GM21576 (cell line): ENCODE measurements around the gene GABBR2.

Source experiments
- ATAC-seq: cut with Tn5 transposase; IDR thresholded peaks from one replicate; pipeline ENCODE4 v1.9.1; 2021; ENCODE audit warnings: mild to moderate bottlenecking, moderate library complexity; ENCODE audit not compliant: unreplicated experiment

Gene GABBR2

DNA sequence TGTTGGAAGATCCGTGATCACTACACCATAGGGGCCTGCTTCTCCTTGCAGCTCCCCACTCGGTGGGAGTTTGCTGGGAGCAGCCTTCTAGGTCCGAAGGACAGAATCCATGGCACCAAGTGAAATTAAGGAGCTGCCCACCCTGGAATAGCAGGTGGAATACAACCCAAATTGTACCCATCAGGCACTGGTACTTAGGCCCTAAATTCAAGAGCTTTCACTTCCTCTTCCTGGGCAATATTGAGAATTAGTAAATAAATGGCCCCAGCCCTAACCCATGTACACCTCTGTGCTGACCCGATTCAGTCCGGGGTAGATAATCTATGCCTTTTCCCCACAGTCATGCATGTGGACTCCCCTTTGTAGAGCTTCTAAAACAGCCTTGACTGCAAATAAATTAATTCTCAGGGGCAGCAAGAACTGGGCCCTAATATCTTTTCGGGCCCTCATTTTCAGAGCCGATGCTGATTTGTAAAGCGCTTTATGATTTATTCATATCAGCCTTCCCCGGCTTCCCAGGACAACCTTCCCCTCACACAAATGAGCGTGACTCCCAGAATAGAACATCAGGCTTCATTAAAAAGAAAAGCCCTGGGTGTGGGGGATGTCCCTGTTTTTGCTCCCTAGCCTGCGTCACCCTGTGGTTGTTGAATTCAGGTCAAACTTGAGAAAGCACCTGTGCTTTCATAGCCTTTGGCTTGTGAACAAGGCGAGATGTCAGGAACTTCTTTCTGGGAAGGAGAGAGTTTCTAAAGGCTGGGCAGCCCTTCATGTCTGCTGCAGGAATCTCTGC, 327.2 kb downstream of the GABBR2 start:
- ATAC-seq = no peak

GRCh38 chr9:98380065-98380681, 328.6 kb downstream of the GABBR2 start:
- ATAC-seq = peak; percentile 66

DNA sequence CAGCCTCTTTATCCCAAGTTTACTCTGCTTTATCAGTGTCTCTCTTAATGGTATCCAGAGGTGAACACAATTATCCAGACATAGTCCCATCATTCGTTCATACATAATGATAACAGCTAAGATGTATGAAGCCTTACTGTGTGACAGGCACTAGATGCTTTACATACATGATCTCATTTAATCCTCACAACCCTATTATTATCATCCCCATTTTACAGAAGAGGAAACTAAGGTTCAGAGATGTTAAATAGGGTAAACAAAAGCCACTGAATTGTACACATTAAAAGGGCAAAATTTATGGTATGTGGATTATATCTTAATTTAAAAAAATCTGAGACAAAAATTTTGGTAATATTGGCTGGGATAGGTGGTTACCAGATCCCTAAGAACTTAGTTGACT, 329.2 kb downstream of the GABBR2 start:
- no peak for ATAC-seq

DNA sequence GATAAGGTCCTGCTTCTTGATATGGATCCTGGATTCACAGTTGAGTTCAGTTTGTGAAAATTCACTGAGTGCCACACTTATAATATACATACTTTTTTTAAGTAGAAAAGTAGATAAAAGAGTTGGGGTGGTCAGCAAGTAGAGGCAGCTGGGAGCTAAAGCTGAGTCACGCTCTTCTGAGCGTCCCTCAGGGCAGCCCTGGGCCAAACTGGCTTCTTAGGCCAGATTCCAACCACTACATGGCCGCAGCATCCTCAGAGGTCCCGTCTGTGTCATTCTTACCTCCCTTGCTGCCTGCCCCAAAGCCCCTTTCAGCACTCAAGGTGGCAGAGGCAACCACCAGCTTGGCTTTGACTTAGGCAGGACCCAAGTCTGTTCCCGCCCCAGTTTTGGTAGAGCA, 329.9 kb downstream of the GABBR2 start:
- ATAC-seq = no peak

DNA sequence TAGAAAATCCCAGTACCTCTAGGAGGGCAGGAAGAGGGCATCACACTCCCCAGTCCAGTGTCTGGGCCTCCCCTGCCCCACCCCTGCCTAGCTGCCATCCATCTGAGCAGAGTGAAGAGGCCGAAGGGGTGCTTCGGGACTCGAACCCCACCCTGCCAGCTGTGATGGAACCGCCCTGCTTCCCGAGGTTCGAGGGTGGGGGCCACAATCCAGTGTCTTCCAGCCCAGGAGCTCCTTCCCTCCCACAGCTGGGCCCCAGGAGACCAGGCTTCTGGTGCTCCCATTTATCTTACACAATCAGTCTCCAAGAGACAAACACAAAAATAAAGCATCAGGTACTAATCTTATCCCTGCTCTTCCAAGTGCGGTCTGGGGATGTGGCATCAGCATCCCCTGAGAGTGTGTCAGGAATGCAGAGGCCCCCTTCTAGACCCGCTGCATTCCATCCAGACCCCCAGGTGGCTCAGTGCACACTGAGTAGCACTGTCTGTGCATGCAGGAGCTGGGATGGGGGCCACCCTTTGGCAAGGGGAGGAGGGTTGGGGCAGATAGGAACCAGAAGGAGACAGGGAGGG, 330.4 kb downstream of the GABBR2 start:
- no peak for ATAC-seq

DNA sequence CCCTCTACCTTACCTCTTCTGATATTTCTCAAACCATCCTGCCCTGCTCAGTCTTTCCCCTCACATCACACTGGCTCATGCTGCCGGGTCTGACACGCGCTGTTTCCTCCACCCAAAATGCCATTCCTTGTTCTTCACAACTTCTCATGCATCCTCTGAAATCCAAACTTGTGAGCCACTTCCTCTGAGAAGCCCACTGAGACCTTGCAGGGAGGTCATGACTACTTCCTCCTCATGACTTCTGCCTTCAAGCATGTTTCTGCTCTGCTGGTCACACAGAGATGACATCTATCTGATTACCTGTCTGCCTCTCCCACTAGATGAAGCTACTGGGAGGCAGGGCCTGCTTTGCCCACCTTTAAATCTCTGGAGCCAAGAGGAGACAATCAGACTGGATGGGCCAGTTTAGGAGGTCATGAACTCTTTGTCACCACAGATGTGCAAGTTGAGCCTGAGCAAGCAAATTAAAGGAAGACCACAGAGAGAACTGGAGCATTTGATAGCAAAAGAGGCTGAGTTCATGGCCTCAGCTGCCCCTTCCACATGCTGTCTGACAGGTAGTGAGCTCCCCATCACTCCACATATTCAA, 333.5 kb downstream of the GABBR2 start:
- peak; percentile 46 for ATAC-seq

DNA sequence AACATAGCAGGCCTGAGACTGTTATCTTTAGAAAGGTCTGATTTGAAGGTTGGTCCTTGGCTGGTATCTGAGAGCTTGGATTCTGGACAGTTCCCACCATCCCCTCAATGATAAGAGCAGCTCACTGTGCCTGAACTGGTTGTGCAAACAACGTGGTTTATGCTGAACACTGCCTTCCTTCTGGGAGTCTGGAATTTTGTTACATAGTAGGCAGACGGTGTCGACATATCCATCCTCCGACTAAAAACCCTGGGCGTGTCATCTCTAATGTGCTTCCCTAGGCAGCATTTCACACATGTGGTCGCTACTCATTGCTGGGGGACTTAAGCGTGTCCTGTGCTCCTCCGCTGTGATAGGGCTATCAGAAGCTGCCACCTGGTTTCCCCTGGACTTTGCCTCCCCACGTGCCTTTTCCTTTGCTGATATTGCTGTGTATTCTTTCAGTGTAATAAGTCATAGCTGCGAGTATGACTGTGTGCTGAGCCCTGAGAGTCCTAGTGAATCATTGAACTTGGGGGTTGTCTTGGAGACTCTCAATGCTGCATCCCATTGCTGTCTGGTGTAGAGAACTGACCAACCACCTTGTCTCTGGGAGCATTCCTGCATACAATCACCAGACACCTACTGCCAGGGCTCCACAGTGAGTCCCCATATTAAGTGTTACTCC, 334.2 kb downstream of the GABBR2 start:
- ATAC-seq = no peak

DNA sequence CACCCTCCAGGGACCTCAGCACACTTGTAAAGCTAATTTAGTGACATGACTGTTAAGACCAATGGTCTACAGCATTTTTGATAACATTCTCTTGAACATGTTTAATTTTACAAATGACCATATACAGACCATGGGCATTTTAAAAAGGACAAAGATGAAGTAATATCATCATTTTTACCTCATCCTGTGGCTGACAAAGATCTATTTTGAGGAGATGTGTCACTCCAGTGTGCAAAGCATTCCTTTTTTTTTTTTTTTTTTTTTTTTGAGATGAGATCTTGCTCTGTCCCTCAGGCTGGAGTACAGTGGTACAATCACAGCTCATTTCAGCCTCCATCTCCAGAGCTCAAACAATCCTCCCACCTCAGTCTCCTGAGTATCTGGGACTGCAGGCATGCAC, 335.1 kb downstream of the GABBR2 start:
- no peak for ATAC-seq

GRCh38 chr9:98372077-98372836, 336.5 kb downstream of the GABBR2 start:
- no peak for ATAC-seq

- no peak for ATAC-seq
Measured at GRCh38 chr9:98370976-98371315, 337.8 kb downstream of the GABBR2 start.

- no peak for ATAC-seq
Measured at GRCh38 chr9:98370300-98370975, 338.3 kb downstream of the GABBR2 start.

DNA sequence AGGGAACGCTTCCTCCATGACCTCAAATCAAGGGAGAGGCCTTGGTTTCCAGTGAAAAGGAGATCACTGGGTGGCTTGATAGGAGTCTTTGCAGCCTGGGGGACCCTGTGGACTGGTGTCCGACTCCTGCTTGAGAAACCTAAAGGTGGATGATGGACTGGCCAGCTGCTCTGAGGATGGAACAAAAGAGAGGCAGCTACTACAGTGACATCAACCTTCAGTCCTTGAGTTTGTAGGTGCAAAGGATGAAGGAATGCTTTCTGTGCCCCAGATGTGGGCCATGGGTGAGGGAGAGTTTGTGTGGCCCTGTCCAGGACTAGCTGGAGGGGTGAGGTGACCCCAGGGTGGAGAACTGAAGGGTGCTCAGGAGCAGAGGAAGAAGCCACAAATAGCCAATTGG, 338.8 kb downstream of the GABBR2 start:
- ATAC-seq = no peak

DNA sequence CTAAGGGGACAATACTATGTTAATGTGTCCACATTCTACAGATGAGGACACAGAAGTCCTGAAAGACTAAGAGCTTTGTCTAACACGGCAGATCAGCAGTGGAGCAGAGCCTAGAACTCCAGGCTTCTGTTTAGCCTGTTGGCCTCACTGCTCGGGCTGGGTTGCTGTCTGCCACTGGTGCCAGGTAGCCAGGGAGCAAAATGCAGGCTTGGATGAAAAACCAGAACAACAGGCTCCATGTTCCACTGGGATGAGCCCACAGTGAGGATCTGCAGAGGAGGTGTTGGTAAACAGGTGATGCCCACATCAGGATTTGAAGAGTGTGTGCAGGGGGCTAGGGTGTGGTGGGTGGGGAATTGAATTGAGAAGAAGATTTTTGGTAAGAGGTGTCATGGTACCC, 339.3 kb downstream of the GABBR2 start:
- ATAC-seq = no peak

DNA sequence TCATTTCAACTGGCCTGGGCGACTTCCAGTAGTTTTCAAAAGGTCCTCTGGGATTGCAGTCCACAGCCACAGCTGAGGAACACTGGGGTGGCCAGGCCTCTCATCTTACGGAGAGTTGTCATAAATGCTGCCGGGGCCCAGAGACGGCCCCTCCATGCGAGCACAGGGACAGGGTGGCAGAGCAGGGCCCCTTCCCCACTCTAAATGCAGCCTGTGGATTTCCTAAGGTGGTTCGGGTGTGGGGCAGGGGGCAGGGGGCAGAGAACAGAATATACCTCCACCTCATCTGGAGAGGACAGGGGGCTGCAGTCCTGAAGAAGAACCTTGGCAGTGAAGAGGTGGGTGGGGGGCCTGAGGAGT, 339.7 kb downstream of the GABBR2 start:
- ATAC-seq = no peak

- ATAC-seq = no peak
Measured at GRCh38 chr9:98368366-98369065, 340.2 kb downstream of the GABBR2 start.

DNA sequence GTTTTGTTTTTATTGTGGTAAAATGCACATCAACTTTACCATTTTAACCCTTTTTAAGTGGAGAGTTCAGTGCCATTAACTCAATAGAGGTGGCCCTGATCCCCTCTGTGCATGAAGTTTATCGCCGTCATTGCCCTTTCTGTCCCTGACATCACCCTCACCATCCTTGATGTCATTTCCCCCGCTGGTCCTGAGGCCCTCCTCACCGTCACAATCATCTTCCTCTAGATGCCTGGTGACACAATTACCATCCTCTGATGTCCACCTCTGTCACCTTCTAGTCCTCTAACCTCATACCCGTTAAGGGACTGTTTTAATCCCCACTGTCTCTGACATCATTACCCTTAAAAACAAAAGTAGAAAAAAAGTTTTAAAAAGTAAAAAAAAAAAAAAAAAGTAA, 340.8 kb downstream of the GABBR2 start:
- no peak for ATAC-seq

DNA sequence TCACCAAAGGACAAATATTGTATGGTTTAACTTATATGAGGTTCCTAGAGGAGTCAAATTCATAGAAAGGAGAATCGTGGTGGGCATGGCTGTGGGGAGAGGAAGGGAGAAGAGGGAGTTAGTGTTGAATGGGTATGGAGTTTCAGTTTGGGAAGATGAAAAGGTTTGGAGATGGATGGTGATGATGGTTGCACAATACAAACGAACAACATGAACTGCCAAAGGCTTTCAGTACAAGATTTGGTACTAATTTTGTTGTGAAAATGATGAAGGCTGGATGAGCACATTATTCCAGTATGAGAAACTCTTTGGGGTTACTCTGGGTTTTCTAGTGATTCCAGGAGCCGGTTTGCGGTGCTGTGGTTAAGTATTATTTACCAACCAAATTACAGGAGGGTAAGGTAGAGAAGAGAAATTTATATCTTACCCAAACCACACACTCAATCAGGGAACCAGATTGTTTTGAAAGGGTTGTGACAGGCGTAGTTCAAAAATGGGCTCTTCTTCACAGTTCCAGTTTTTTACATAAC, 341.3 kb downstream of the GABBR2 start:
- ATAC-seq = no peak

GRCh38 chr9:98365781-98366180, 343.0 kb downstream of the GABBR2 start:
- ATAC-seq = no peak

- no peak for ATAC-seq
Measured at GRCh38 chr9:98365227-98365669, 343.5 kb downstream of the GABBR2 start.
